ENCODE measurements around the gene AMMECR1.

- no peak for TF ChIP-seq CTCF (IDR thresholded peaks at IDR 0.05)
- no peak for TF ChIP-seq POLR2A (IDR thresholded peaks at IDR 0.05)
- TF ChIP-seq POLR2AphosphoS5 (IDR thresholded peaks at IDR 0.05), result no peak
- TF ChIP-seq EP300 (IDR thresholded peaks at IDR 0.05), result no peak
These were observed 36.9 kb downstream of the AMMECR1 start for GRCh38 chrX:110280954-110281353.
